ENCODE results near the gene KCND3. TPM values are rescaled to one million over a fixed set of nuclear protein-coding genes. Genes with fewer than 3 reads are reported as not detected.

The KCND3 gene
- total and polyA plus RNA-seq, 2 of the 4 experiments (the other 2 are of a cell fraction) = under 0.01 to 0.03 TPM

DNA sequence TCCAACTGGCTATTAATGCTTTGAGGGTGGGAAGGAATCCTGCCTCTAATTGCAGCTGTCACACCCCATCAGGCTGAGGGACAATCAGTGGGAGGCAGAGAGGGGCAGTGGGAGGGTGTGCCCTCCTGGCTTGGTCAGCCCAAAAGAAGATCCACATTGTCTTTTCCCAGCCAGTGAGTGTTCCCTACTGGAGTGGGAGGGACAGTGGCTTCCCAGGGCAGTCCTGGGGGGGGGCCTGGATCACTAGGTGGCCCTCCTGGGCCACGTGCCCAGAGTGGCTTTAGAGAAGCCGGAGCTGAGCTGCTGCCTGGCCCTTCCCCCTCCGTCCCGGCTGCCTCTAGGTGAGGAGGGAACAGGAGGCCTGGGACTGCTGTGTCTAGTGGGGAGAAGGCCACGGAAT lies 264.3 kb downstream of the KCND3 start:
- H3K4me3 ChIP-seq (ENCODE audit: insufficient read depth, low read depth, low read length) = no peak overlapping the region
- no peak overlapping the region for H3K23ac ChIP-seq (ENCODE audit: low read depth, low read length)
- ATAC-seq (ENCODE audit: low read depth) (no peak; the same call in 1 of the 2 replicates), DNase-seq (no peak)
- no TSS peak for BruUV-seq (replicated peaks)
- H2BK120ac ChIP-seq (ENCODE audit: low read depth, low read length) = no peak overlapping the region
- no peak overlapping the region for H3K4ac ChIP-seq (ENCODE audit: low read depth, low read length)
- intact Hi-C loops (cut with micrococcal nuclease) (no loop called here), dilution Hi-C loops (cut with HindIII; ENCODE audit: low sequenced_read_pairs, unreplicated experiment) (no loop called here), in situ Hi-C loops (cut with MboI; ENCODE audit: low sequenced_read_pairs) (no loop called here)
- H3K27me3 ChIP-seq (ENCODE audit: control insufficient read depth, insufficient read depth, low read length) = no peaks in the 10 kb centered on the region
- H3K9me1 ChIP-seq (ENCODE audit: insufficient read depth, low read length) = peaks cover 21% of the 10 kb centered on the region
- 0 out of 2 replicates have a peak overlapping the region, but pooled peaks have one; percentile 16 for H4K91ac ChIP-seq (ENCODE audit: insufficient read depth, low read depth, low read length)
- H4K8ac ChIP-seq (ENCODE audit: low read depth in 2 of 2, low read length in 2 of 2) = no peak overlapping the region
- peaks cover 0 to 7% of the 10 kb centered on the region in 2 experiments; a peak in 2 of 4 replicates for H3K79me1 ChIP-seq (ENCODE audit: low read depth in 1 of 2, low read length in 2 of 2)
- no peak overlapping the region for H3K18ac ChIP-seq (ENCODE audit: low read depth, low read length)
- no peak overlapping the region for H3K27ac ChIP-seq (ENCODE audit: insufficient read depth, low read length)
- no peak overlapping the region for H4K5ac ChIP-seq (ENCODE audit: low read depth, low read length)
- H2BK15ac ChIP-seq (ENCODE audit: low read depth, low read length) = no peak overlapping the region
- peaks cover 5% of the 10 kb centered on the region; the same call in 1 of the 2 replicates for H3K36me3 ChIP-seq (ENCODE audit: control insufficient read depth, insufficient read depth, low read length)
- 70% methylated on average over 2 of the region's 5 CpGs; no CpG with 5 or more reads in 1 of the 2 experiments for WGBS, 2 experiments (ENCODE audit: extremely low coverage in 2 of 2, insufficient read length in 1 of 2)
- ChIA-PET POLR2A (ENCODE audit: unreplicated experiment) (no interaction called here), CTCF (interaction anchor here (0.6 kb wide), 1 partner anchor 260 kb away, joined by 3 read pairs; no protein-coding TSS in a partner anchor)
- peaks cover 12% of the 10 kb centered on the region for H3K4me1 ChIP-seq (ENCODE audit: control insufficient read depth, insufficient read depth, low read length)
- no peak overlapping the region for H2BK5ac ChIP-seq (ENCODE audit: low read depth, low read length, poor library complexity, severe bottlenecking)
- H4K20me1 ChIP-seq (ENCODE audit: insufficient read depth, low read length) = peaks cover 4% of the 10 kb centered on the region; the same call in 1 of the 2 replicates
- no peak overlapping the region for H2AFZ ChIP-seq (replicated peaks; ENCODE audit: low read length, poor library complexity)
- no peak overlapping the region for H2AK9ac ChIP-seq (replicated peaks; ENCODE audit: low read depth, low read length, poor library complexity)
- no peak overlapping the region for H2AK5ac ChIP-seq (ENCODE audit: low read depth, low read length)
- no peak overlapping the region for H3K14ac ChIP-seq (replicated peaks; ENCODE audit: low read depth, low read length)
- TF ChIP-seq MAZ (IDR thresholded peaks at IDR 0.05; ENCODE audit: borderline replicate concordance, low read depth, low read length) = no peak
- no peak for TF ChIP-seq POLR2A (IDR thresholded peaks at IDR 0.05; ENCODE audit: low read depth, low read length)
- no peak for TF ChIP-seq FOS (IDR thresholded peaks at IDR 0.05; ENCODE audit: low read depth, low read length)
- no peak for TF ChIP-seq SMC3 (IDR thresholded peaks at IDR 0.05; ENCODE audit: low read depth, low read length)
- no peak for TF ChIP-seq CHD1 (IDR thresholded peaks at IDR 0.05; ENCODE audit: low read depth, low read length)
- no peak for TF ChIP-seq ELK1 (IDR thresholded peaks at IDR 0.05; ENCODE audit: borderline replicate concordance, low read depth, low read length)
- TF ChIP-seq MXI1 (IDR thresholded peaks at IDR 0.05; ENCODE audit: borderline replicate concordance, low read depth, low read length) = no peak
- H3K56ac ChIP-seq (ENCODE audit: extremely low read depth, insufficient read depth, low read length) = no peak overlapping the region
- no peak overlapping the region for H2BK20ac ChIP-seq (ENCODE audit: low read depth, low read length)
- no peaks in the 10 kb centered on the region for H3K9me3 ChIP-seq (ENCODE audit: control insufficient read depth, insufficient read depth, low read length)
- H3K4me2 ChIP-seq (ENCODE audit: low read depth, low read length) = no peak overlapping the region
- H3K9ac ChIP-seq (ENCODE audit: low read depth, low read length) = no peak overlapping the region

All from IMR-90 (cell line).